HG03460 (cell line): Measurements from ENCODE around the gene FBXL14.
"Not testable (repeated sequence)": the region's sequence is repeated elsewhere in the genome, so short reads cannot be mapped to it uniquely, and the experiment has no call there.

Experiments
- ATAC-seq: cut with Tn5 transposase; IDR thresholded peaks from one replicate; pipeline ENCODE4 v1.9.1; 2021; ENCODE audit not compliant: unreplicated experiment

FBXL14 gene

GRCh38 chr12:1573960-1574864 lies 20.2 kb downstream of the FBXL14 start:
- no peak for ATAC-seq

DNA sequence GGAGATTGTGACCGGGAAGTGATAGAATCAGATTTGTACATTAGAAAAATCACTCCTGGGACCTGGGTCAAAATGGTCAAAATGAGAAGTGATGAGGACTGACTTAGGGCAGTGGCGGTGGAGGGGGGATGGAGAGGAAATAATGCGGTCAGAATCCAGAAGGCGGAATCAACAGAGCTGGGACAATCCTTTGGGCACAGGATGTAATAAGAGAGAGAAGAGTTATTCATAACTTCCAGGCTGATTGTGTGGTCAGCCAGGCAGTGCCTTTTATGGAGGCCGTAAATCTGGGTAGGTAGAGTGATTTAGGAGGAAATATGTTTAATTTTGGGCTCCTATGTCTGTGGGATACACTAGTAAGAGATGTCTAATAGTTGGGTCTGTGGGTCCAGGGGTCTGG lies 21.6 kb downstream of the FBXL14 start:
- ATAC-seq: no peak

- no peak for ATAC-seq
Observed at GRCh38 chr12:1567852-1568251, 26.5 kb downstream of the FBXL14 start.

GRCh38 chr12:1566449-1567135 lies 27.8 kb downstream of the FBXL14 start:
- ATAC-seq: no peak

- no peak for ATAC-seq
Observed at GRCh38 chr12:1565172-1565571, 29.2 kb downstream of the FBXL14 start.

GRCh38 chr12:1564067-1564466 lies 30.3 kb downstream of the FBXL14 start:
- ATAC-seq: no peak

DNA sequence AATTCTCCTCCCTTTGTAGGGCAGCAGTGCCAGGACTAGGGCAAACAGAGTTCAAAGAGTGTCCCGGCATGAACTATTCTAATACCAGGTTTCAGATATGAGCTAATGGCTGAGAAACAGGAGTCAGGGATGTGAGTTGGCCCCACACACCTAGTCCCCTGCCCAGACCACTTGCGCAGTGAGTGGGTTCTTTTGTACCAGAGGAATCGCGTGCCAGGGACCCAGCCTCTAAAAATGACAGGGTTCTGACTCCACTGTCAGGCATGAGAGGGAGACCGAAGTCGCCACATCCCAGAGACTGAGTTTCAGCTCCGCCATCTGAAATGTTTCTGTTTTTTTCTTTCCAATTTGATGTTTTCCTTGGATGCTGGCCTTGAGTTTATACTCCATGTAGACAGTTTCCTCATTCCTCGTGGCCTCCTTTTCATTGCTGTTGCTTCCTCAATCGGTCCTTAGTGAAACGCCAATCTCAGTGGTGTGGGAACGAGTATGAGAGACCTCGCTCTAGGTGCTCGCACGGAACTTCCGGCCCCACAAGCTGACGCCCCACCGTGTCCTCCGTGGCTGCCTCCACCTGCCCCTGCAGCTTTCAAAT lies 31.5 kb downstream of the FBXL14 start:
- ATAC-seq: no peak

DNA sequence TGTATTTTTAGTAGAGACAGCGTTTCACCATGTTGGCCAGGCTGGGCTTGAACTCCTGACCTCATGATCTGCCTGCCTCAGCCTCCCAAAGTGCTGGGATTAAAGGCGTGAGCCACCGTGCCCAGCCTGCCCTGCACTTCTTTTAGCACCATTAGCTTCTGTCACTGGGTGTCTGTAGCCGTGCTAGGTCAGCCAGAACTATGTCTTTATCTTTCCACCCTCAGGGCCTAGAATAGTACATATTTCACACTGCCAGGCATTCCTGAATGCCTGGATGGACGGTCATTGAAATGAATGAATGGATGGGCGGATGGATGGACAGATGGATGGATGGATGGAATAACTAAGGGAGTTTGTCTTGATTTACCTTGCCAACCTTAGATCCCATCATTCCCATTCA lies 33.7 kb downstream of the FBXL14 start:
- no peak for ATAC-seq

DNA sequence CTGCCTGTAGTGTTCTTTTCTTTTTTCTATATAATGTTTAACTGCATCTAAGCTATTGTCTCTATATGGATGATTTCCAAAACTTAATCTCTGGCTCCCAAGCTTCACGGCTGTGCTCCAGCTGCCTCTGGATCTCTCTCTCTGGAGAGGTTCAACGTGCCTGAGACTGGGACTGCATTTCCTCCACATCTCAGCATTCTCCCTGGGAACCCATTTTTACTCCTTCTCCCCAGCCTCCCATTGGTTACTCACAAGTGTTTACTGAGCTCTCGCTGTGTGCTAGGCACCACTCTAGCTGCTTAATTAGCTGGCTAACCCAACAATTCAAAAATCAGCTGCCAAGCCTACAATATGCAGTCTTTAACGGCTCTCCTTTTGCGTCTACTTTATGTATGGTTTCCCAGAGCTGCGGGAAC lies 34.7 kb downstream of the FBXL14 start:
- ATAC-seq: no peak

- not testable (repeated sequence) for ATAC-seq
Observed at GRCh38 chr12:1558108-1558507, 36.3 kb downstream of the FBXL14 start.

GRCh38 chr12:1553987-1554982 lies 40.1 kb downstream of the FBXL14 start:
- peak; percentile 96 for ATAC-seq

DNA sequence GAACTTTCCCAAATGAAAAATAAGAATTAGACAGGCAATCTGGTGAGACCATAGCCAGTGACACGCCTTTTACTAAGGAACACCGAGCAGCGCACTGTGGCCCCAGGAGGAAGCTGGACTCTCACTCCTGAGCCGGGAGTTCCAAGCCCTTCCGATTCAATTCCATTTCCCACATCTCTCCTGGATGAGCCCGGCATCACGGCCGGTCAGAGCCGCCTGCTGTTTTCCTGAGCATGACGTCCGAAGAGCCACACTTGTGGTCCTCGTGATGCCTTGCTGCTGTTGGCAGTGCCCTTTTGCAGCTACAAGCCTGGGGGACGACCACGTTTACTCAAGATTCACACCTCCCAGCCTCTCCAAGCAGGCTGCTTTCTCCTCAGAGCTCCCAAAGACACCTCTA lies 40.8 kb downstream of the FBXL14 start:
- no peak for ATAC-seq

DNA sequence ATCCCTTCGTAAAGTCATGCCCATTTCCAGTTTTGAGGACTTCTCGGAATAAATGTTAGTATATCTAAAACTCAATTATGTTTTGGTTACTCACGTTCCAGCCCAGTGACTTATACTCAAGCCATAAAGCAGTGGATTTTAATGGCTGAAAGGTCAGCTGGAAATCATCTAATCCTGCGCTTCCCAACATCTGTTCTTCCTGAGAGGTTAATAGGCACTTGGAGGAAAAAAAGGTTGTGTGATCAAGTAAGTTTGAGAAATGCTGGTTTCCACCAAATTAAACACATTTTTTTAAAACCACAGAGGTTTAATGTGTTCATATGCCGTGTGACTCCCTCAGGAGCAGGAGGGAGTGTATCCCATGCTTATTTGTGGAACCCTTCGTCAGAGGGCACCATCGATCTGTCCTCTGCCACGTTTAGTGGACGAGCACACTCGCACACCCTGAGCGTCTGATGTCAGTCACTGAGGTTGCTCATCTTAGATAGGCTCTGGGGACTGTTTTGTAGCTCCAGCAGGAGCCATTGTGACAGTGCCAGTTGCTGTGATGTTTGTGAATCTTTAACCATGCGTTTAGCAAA lies 41.4 kb downstream of the FBXL14 start:
- no peak for ATAC-seq

DNA sequence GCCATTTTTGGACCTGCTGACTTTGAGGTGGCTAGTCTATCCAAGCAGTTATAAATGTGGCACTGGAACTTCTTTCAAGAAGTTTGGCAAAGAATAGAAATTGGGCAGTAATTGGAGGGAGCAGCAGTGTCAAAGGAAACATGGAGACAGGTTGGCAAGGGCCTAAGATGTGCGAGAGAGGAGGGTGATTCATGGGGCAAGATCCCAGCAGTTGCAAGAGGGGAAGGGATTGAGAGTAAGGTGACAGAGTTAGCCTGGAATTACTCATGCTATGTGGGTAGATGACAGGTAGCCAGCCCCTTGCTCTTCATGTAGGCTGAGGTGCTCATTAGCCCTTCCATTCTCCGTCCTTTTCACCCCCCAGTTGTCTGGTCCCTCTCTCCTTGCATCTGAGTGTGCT lies 42.2 kb downstream of the FBXL14 start:
- no peak for ATAC-seq

- no peak for ATAC-seq
Observed at GRCh38 chr12:1551496-1551895, 42.9 kb downstream of the FBXL14 start.

DNA sequence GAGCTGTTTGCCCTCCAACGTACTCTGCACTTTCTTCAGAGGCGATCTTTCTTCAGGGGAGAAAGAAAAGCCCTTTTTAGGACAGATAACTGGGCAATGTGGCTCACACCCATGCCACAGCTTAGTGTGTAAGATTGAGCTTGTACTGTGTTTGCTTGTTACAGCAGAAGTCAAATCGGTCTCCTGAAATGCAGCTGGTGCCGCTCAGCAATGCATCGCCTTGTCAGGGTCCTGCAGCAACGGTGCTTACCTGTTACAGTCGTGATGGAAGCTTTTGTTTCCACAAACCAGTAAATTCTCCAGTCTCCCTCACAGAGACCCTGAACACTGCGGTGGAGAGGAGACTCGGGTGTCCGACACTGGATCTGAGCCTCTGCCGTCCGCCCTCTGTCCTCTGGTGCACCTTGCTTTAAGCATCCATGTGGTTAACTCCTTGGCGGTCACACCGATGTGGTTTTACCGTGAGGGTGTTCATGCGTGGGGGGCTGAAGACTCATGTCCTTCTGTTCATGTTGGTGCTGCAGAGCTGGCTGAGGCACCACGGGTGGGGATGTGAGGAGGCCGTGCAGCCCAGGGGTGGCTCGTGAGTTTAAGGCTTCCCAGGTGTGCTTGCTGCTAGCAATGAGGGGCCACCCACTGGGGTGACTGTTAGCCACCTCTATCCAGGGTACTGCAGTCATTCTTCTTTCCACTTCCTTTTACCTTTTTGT lies 47.3 kb downstream of the FBXL14 start:
- no peak for ATAC-seq

- no peak for ATAC-seq
Observed at GRCh38 chr12:1544996-1545700, 49.2 kb downstream of the FBXL14 start.

GRCh38 chr12:1542599-1542998 lies 51.8 kb downstream of the FBXL14 start:
- ATAC-seq: no peak

DNA sequence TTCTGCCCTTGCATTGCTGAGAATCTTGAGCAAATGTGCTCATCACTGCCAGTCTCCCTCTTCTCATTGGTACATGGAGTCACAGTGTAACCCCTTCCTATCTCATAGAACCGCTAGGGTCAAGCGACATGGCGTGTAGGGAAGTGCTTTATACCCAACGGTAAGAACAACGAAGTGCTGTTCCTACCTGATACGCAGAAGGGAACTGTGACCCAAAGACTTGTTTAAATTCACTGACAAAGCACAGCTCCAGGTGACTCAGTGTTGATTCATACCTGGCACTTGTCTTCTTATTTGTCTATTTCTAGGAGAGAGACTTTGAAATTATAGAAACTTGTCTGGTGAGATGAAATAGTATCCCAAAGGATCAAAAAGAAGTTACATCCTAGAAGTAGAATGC lies 53.7 kb downstream of the FBXL14 start:
- ATAC-seq: no peak
